Right ventricle myocardium superior (tissue), 1 donor: Measurements from ENCODE around the gene APLF. TPM values are rescaled to one million over a fixed set of nuclear protein-coding genes. Genes with fewer than 3 reads are reported as not detected.
"Not testable (repeated sequence)": the region's sequence is repeated elsewhere in the genome, so short reads cannot be mapped to it uniquely, and the experiment has no call there.

ENCODE experiments used
- ATAC-seq: fragments of 200-7000 bp; cut with Tn5 transposase; one replicate; pipeline ENCODE4 v1.9.1; 2020; ENCODE audit warnings: mild to moderate bottlenecking; ENCODE audit not compliant: poor library complexity
- DNase-seq: peaks from one replicate; pipeline ENCODE4 v3.0.0-alpha.2; 2020
- intact Hi-C: fragments of 100-400 bp; cut with DNase I; formaldehyde crosslinking; loops from one replicate; pipeline ENCODE4 v1.11.2; 2022
- total RNA-seq: library from RNA; stranded (reverse); fragmentation: NEBNext Ultra II Directional; extraction: Animal tissue kit (Norgen Biotek cat#: 25700); gene quantifications from one replicate; pipeline ENCODE4 v1.2.1, GENCODE V29; 2021
- donor health status: DM: no; HTN: yes; CAD: no; lungs with severe emphysema.

The APLF gene
- total RNA-seq, 1 donor from 2014 or later = 4.0 TPM

GRCh38 chr2:68595493-68595785, 128.1 kb downstream of the APLF start:
- ATAC-seq, intact Hi-C loops, DNase-seq: not testable (repeated sequence)

DNA sequence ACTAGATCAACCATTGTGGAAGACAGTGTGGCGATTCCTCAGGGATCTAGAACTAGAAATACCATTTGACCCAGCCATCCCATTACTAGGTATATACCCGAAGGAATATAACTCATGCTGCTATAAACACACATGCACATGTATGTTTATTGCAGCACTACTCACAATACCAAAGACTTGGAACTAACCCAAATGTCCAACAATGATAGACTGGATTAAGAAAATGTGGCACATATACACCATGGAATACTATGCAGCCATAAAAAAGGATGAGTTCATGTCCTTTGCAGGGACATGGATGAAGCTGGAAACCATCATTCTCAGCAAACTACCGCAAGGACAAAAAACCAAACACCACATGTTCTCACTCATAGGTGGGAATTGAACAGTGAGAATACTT, 133.1 kb downstream of the APLF start:
- intact Hi-C loops, DNase-seq, ATAC-seq: not testable (repeated sequence)

- intact Hi-C loops = no loop called here
- ATAC-seq = no peak
- no peak for DNase-seq
These were observed 135.7 kb downstream of the APLF start for GRCh38 chr2:68603059-68603458.

GRCh38 chr2:68604077-68604476, 136.7 kb downstream of the APLF start:
- intact Hi-C loops = no loop called here
- DNase-seq (no peak), ATAC-seq (no peak)

- DNase-seq (no peak), ATAC-seq (no peak)
- intact Hi-C loops = no loop called here
These were observed 138.6 kb downstream of the APLF start for GRCh38 chr2:68605939-68606338.

DNA sequence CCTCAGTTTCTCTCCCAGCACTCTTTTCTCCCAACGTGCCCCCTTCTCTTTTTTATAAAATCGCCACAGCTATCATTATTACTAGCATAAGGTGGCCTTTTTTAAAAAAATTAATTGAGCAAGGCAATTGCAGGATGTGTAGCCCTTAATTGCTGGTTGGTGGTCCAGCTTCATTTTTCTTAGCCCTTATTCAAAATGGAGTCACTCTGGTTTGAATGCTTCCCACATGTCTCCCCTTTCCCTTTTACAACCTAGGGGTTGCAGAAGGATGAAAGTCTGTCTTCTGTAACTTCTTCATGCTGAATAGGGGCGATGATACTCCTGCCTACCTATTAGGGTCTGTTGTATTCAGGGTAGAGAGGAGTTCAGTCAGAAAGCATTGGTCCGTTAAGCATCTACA, 139.4 kb downstream of the APLF start:
- intact Hi-C loops = no loop called here
- ATAC-seq (no peak), DNase-seq (no peak)

DNA sequence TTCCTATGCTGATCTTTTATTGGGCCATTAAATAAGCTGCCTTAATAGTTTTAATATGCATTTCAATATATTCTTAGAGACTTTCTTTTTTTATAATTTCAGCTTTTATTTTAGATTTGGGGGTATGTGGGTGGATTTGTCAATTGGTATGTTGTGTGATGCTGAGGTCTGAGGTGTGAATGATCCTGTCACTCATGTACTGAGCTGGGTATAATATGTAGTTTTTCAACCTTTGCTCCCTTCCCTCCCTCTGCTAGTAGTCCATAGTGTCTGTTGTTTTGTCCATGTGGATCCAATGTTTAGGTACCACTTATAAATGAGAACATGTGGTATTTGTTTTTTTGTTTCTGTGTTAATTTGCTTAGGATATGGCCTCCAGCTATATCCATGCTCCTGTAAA, 140.5 kb downstream of the APLF start:
- ATAC-seq = no peak
- no peak for DNase-seq
- intact Hi-C loops = no loop called here

DNA sequence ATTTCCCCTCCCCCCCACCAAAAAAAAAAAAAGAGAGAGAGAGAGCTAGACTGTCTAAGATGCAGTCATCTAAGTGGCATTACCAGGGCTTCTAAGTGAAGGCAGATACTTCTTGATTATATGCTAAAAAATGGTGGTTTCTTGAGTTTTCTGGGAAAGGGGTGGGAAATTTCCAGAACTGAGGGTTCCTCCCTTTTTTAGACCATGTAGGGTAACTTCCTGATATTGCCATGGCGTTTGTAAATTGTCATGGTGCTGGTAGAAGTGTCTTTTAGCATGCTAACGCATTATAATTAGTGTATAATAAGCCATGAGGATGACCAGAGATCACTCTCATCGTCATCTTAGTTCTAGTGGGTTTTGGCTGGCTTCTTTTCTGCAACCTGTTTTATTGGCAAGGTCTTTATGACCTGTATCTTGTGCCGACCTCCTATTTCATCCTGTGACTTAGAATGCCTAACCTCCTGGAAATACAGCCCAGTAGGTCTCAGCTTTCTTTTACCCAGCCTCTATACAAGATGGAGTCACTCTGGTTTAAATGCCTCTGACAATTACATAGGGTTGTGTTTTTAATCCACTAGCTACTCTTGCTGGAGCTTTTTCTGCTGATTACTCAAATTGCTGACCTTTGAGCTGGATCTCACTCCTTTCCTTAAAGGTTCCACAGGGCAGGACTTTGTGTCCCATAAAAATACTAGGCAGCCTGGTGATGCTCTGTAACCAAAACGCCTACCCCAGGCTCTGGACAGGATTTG, 145.6 kb downstream of the APLF start:
- intact Hi-C loops = no loop called here
- ATAC-seq (no peak), DNase-seq (no peak)

- ATAC-seq (no peak), DNase-seq (no peak)
- intact Hi-C loops = no loop called here
These were observed 153.4 kb downstream of the APLF start for GRCh38 chr2:68620772-68621171.

DNA sequence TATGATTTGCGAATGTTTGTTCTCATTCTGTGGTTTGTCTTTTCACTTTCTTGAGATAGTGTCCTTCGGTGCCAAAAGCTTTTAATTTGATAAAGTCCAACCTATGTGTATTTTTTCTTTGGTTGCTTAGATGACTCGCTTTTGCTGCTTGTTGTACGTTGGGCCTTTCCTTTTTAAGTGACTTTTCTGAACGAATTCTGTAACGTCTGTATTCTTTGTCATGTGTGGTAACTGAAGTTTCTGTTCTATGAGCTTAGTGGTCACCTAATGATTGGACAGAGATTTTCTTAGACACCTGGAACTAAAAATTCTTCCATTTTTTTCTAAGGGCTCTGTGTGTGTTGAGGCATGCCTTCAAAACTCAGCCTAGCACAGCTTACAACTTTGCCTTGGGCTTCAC, 156.4 kb downstream of the APLF start:
- ATAC-seq = no peak
- no peak for DNase-seq
- intact Hi-C loops = no loop called here

DNA sequence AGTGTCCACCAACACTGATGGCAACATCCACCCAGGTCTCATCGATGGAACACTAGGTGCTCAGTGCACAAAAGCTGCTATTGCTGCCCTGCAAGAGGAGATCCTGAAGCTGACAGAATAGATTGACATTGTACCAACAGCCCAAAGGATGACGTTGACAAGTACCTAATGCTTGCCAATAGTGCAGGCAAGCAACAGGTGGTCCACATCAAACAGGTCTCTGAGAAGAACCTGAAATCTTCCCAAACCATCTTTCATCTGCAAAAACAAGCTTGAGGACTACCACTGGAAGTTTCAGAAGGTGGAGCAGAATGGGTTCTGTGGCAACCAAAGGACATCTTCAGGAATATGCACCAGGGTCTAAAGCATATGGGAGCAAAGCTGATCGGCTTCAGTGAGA, 160.2 kb downstream of the APLF start:
- ATAC-seq (no peak), DNase-seq (no peak)
- intact Hi-C loops = no loop called here

Other genes starting within 250 kb of the APLF start
- gene PPP3R1, start 215.1 kb upstream of the APLF start, total RNA-seq = 38.6 TPM
- 9.3 TPM for gene CNRIP1, start 147.6 kb upstream of the APLF start, total RNA-seq
- 4.7 TPM for gene PLEK, start 102.3 kb upstream of the APLF start, total RNA-seq
- 1.1 TPM for gene FBXO48, start 291 bp upstream of the APLF start, total RNA-seq
- not detected for gene PROKR1, start 176.0 kb downstream of the APLF start, total RNA-seq